SK-N-SH (cell line): Measurements from ENCODE around the gene ARHGDIA. TPM values are rescaled to one million over a fixed set of nuclear protein-coding genes. Genes with fewer than 3 reads are reported as not detected.

Source experiments
- CTCF ChIA-PET: fragments of 300-600, 350-600 bp; formaldehyde crosslinking; extraction: SDS; loops from one replicate; lab custom pipeline; 2021; lab: Yijun Ruan, JAX
- POLR2A ChIA-PET: fragments of 350-600 bp; sonication (Branson Sonifier 250); formaldehyde crosslinking; extraction: SDS; loops from one replicate; lab custom pipeline; 2020; ENCODE audit warnings: antibody characterized with exemption, inconsistent platforms; lab: Yijun Ruan, JAX
- DNase-seq: peaks from one replicate; pipeline ENCODE4 v3.0.0; 2012
- H2AFZ ChIP-seq: fragments of 200-600 bp; sonication (generic); 2 replicates; pipeline ENCODE4 v1.8.1; 2016; ENCODE audit warnings: antibody characterized with exemption, mild to moderate bottlenecking, low read depth
- H3F3A ChIP-seq: fragments of 200-600 bp; sonication (generic); replicated peaks from 2 replicates; pipeline ENCODE3; 2016; ENCODE audit warnings: antibody characterized with exemption, mild to moderate bottlenecking; ENCODE audit not compliant: insufficient read depth
- H3K27ac ChIP-seq, 2 experiments: fragments of 200-500 bp in 1 of 2; fragments of 200-600 bp in 1 of 2; sonication (Bioruptor generic) in 1 of 2; sonication (generic), shearing (Covaris generic) in 1 of 2; 2 replicates each; pipeline versions ENCODE4 v1.5.1 to v1.6.1; 2014 to 2016; ENCODE audit warnings: low read depth in 2 of 2, inconsistent platforms in 1 of 2, low read length in 1 of 2, mild to moderate bottlenecking in 1 of 2, mixed read lengths in 1 of 2
- H3K27me3 ChIP-seq: fragments of 200-600 bp; sonication (generic), shearing (Covaris generic); 2 replicates; pipeline ENCODE4 v1.6.1; 2016; ENCODE audit warnings: mixed run types; ENCODE audit not compliant: insufficient read depth
- H3K36me3 ChIP-seq, 2 experiments: fragments of 200-500 bp in 1 of 2; fragments of 200-600 bp in 1 of 2; sonication (Bioruptor generic) in 1 of 2; sonication (generic) in 1 of 2; replicated peaks in 1 of 2; 2 replicates each; pipeline versions ENCODE3 to v1.5.1; 2014 to 2016; ENCODE audit warnings: low read length in 1 of 2, mild to moderate bottlenecking in 1 of 2; ENCODE audit not compliant: insufficient read depth in 2 of 2, control insufficient read depth in 1 of 2
- H3K4me1 ChIP-seq, 2 experiments: fragments of 200-500 bp in 1 of 2; fragments of 200-600 bp in 1 of 2; sonication (Bioruptor generic) in 1 of 2; sonication (generic), shearing (Covaris generic) in 1 of 2; 2 replicates each; pipeline versions ENCODE4 v1.5.1 to v1.6.1; 2014 to 2016; ENCODE audit warnings: low read depth in 1 of 2, low read length in 1 of 2, mixed run types in 1 of 2; ENCODE audit not compliant: insufficient read depth in 2 of 2, control insufficient read depth in 1 of 2
- H3K4me2 ChIP-seq: fragments of 200-600 bp; sonication (generic), shearing (Covaris generic); 2 replicates; pipeline ENCODE4 v1.6.1; 2017; ENCODE audit warnings: mixed run types
- H3K4me3 ChIP-seq, 2 experiments: fragments of 200-500 bp in 1 of 2; fragments of 200-600 bp in 1 of 2; sonication (Bioruptor generic) in 1 of 2; sonication (generic), shearing (Covaris generic) in 1 of 2; 2 replicates each; pipeline versions ENCODE4 v1.5.1 to v1.8.1; 2014 to 2016; ENCODE audit warnings: low read depth in 2 of 2, inconsistent platforms in 1 of 2, low read length in 1 of 2, mild to moderate bottlenecking in 1 of 2, mixed read lengths in 1 of 2, moderate library complexity in 1 of 2
- H3K79me2 ChIP-seq: fragments of 200-600 bp; sonication (generic); 2 replicates; pipeline ENCODE4 v1.8.1; 2017; ENCODE audit warnings: mild to moderate bottlenecking; ENCODE audit not compliant: insufficient read depth
- H3K9ac ChIP-seq: fragments of 200-600 bp; sonication (generic); 2 replicates; pipeline ENCODE4 v1.6.1; 2017; ENCODE audit warnings: mixed run types
- H3K9me2 ChIP-seq: fragments of 200-600 bp; sonication (generic); 2 replicates; pipeline ENCODE4 v1.6.1; 2017; ENCODE audit warnings: mixed run types
- H3K9me3 ChIP-seq: fragments of 200-600 bp; sonication (generic); 2 replicates; pipeline ENCODE4 v1.6.1; 2017; ENCODE audit warnings: mixed run types, mild to moderate bottlenecking, moderate library complexity
- H4K20me1 ChIP-seq: fragments of 200-600 bp; sonication (generic); 2 replicates; pipeline ENCODE4 v1.6.1; 2017; ENCODE audit warnings: mild to moderate bottlenecking, mixed run types; ENCODE audit not compliant: insufficient read depth
- CHD2 ChIP-seq: fragments of 150-350 bp; IDR thresholded peaks from 2 replicates; pipeline ENCODE4 v1.6.1; 2018; ENCODE audit warnings: low read length; ENCODE audit not compliant: partially characterized antibody
- CTCF ChIP-seq: fragments of 200-600 bp; sonication (generic); IDR thresholded peaks from 2 replicates; pipeline ENCODE4 v1.6.1; 2017; ENCODE audit warnings: antibody characterized with exemption, mild to moderate bottlenecking, moderate library complexity
- ELF1 ChIP-seq: IDR thresholded peaks from 2 replicates; pipeline ENCODE4 v1.4.0; 2012
- JUND ChIP-seq: IDR thresholded peaks from 2 replicates; pipeline ENCODE4 v1.4.0; 2012
- MEF2A ChIP-seq: IDR thresholded peaks from 2 replicates; pipeline ENCODE4 v1.4.0; 2012; ENCODE audit warnings: low read depth, borderline replicate concordance
- MXI1 ChIP-seq: IDR thresholded peaks from 2 replicates; pipeline ENCODE4 v1.6.1; 2012; ENCODE audit warnings: mild to moderate bottlenecking, low read depth, low read length, improper control_type of control experiment
- NFIC ChIP-seq: IDR thresholded peaks from 2 replicates; pipeline ENCODE4 v1.4.0; 2012; ENCODE audit warnings: borderline replicate concordance
- NRF1 ChIP-seq: IDR thresholded peaks from 2 replicates; pipeline ENCODE4 v1.6.1; 2012; ENCODE audit warnings: low read depth, mild to moderate bottlenecking, low read length
- POLR2AphosphoS5 ChIP-seq: IDR thresholded peaks from 2 replicates; pipeline ENCODE4 v1.6.1; 2012; ENCODE audit warnings: low read depth, low read length
- RAD21 ChIP-seq: IDR thresholded peaks from 2 replicates; pipeline ENCODE4 v1.6.1; 2012; ENCODE audit warnings: mild to moderate bottlenecking, low read length
- RCOR1 ChIP-seq: fragments of 150-350 bp; IDR thresholded peaks from 2 replicates; pipeline ENCODE4 v1.6.1; 2017; ENCODE audit warnings: antibody characterized with exemption, low read length
- RFX5 ChIP-seq: IDR thresholded peaks from 2 replicates; pipeline ENCODE4 v1.6.1; 2012; ENCODE audit warnings: mild to moderate bottlenecking, improper control_type of control experiment, low read length
- RXRA ChIP-seq: IDR thresholded peaks from 2 replicates; pipeline ENCODE4 v1.4.0; 2012; ENCODE audit warnings: low read depth, mild to moderate bottlenecking, borderline replicate concordance
- SIN3A ChIP-seq: IDR thresholded peaks from 2 replicates; pipeline ENCODE4 v1.6.1; 2012; ENCODE audit warnings: low read depth, mild to moderate bottlenecking, low read length, moderate library complexity, borderline replicate concordance
- TAF1 ChIP-seq: IDR thresholded peaks from 2 replicates; pipeline ENCODE4 v1.6.1; 2012; ENCODE audit warnings: low read depth, mild to moderate bottlenecking, low read length, moderate library complexity, borderline replicate concordance
- TCF12 ChIP-seq: IDR thresholded peaks from 2 replicates; pipeline ENCODE4 v1.4.0; 2012
- TEAD4 ChIP-seq: IDR thresholded peaks from 2 replicates; pipeline ENCODE4 v1.4.0; 2012; ENCODE audit warnings: mild to moderate bottlenecking, borderline replicate concordance; ENCODE audit not compliant: insufficient read depth
- USF2 ChIP-seq: fragments of 150-350 bp; IDR thresholded peaks from 2 replicates; pipeline ENCODE4 v1.6.1; 2017; ENCODE audit warnings: antibody characterized with exemption, low read length, low read depth, borderline replicate concordance
- ZBTB33 ChIP-seq: IDR thresholded peaks from 2 replicates; pipeline ENCODE4 v1.4.0; 2012; ENCODE audit warnings: low read depth, borderline replicate concordance
- WGBS: methylation state at CpG from one replicate; pipeline ENCODE4 v1.1.6; 2017; ENCODE audit warnings: low lambda C conversion rate; 5-methylcytosine and 5-hydroxymethylcytosine counted together
- polyA plus RNA-seq, 3 experiments: library from polyadenylated mRNA; depleted of rRNA; stranded (reverse); fragments of >200 nt; gene quantifications; 2 replicates each; pipeline ENCODE4 v1.2.3, GENCODE V29; 2012

ARHGDIA gene
- polyA plus RNA-seq, 1 of the 3 experiments (the other 2 are of a cell fraction): 385 TPM

- Histone ChIP-seq H3F3A (peaks cover 59% of the 10 kb centered on the region), H3K4me3 (no peak overlapping the region), H3K36me3 (peaks cover 15 to 38% of the 10 kb centered on the region in 2 experiments), H3K79me2 (peaks cover 15% of the 10 kb centered on the region), H3K27me3 (no peaks in the 10 kb centered on the region), H3K9me3 (no peaks in the 10 kb centered on the region), H3K9ac (no peak overlapping the region), H2AFZ (no peak overlapping the region), H3K27ac (no peak overlapping the region), H3K4me2 (no peak overlapping the region), H3K9me2 (no peaks in the 10 kb centered on the region), H3K4me1 (no peaks in the 10 kb centered on the region; a peak in 1 of 4 replicates), H4K20me1 (no peaks in the 10 kb centered on the region)
- ChIA-PET CTCF (interaction anchor here (1.1 to 1.4 kb wide), 2 partner anchors 16 to 71 kb away, joined by 4 read pairs; no protein-coding TSS in a partner anchor), POLR2A (no interaction called here)
- TF ChIP-seq ZBTB33 (no peak), CTCF (no peak), MXI1 (no peak)
- no peak for DNase-seq
- WGBS: 95% methylated on average over 5 of the region's 5 CpGs
These were observed 6.4 kb upstream of the ARHGDIA start for GRCh38 chr17:81877569-81877968.

DNA sequence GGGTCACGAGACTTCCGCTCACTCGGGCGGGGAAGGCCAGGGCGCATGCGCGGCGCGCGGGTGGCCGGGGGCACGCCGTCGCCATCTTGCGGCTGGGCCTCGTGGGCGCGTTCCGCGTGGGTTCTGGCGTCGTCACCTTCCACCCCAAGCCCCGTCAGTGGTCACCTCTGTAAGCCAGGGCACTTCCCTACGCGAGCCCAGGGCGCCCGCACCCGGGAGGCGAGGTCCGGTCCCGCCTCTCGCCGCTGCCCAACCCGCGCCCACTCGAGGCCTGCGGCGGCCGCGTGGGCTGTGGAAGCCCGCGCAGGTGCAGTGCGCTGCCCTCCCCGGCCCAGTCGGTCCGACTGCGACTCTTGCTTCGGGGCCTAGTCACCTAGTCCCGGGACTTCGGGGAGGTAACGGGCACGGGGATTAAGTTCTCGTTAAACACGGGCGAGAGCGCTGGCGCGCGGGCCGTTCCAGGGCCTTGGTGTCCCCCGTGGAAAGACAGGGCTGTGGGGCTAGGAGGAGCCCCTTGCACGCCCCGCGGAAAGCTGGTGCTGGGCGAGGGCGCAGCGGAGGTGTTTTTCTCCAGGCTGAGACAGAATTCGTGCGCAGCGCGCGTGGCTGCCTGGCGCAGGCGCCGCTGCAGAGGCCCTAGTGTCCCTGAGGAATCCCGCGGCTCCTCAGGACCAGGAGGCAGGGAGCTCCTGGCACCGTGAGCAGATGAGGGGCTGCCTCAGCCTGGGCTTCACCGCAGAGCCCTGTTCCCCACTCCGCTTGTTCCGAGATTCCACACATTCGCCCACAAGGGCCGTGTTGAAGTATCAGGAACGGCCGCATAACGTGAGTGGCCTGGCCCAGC lies 472 bp upstream of the ARHGDIA start:
- Histone ChIP-seq H2AFZ (peak overlapping the region; percentile 69), H3K9ac (peak overlapping the region; percentile 99), H3K27me3 (no peaks in the 10 kb centered on the region), H3K4me2 (peak overlapping the region; percentile 100), H3K9me2 (no peaks in the 10 kb centered on the region), H3K4me1 (peaks cover 24 to 40% of the 10 kb centered on the region in 2 experiments; a peak in 3 of 4 replicates), H3F3A (peaks cover 70% of the 10 kb centered on the region), H3K36me3 (peaks cover 15 to 22% of the 10 kb centered on the region in 2 experiments), H4K20me1 (peaks cover 34% of the 10 kb centered on the region), H3K79me2 (peaks cover 51% of the 10 kb centered on the region), H3K27ac (peak overlapping the region; percentile 95), H3K9me3 (no peaks in the 10 kb centered on the region), H3K4me3 (peak overlapping the region; percentile 82 to 83)
- ChIA-PET POLR2A (interaction anchor here (0.5 to 2.4 kb wide), 11 partner anchors 10 to 344 kb away, joined by 3 to 16 read pairs (median 5); partner anchors contain the start of genes ARL16, HGS, MAFG and MCRIP1), CTCF (interaction anchor here (1.0 to 6.9 kb wide), 11 partner anchors 10 to 150 kb away, joined by 3 to 54 read pairs (median 22); partner anchors contain the start of genes ALYREF, ANAPC11, CENPX and LRRC45)
- peak; percentile 100 for DNase-seq
- 6% methylated on average over 28 of the region's 86 CpGs for WGBS
- TF ChIP-seq SIN3A (peak; percentile 86; the same call in 1 of the 2 replicates), USF2 (no peak; the same call in 1 of the 2 replicates), ELF1 (peak; percentile 95; the same call in 1 of the 2 replicates), RAD21 (no peak), RFX5 (no peak), TEAD4 (peak; percentile 54; the same call in 1 of the 2 replicates), JUND (no peak), TAF1 (peak; percentile 90), RCOR1 (no peak), POLR2AphosphoS5 (peak; percentile 55), NFIC (no peak), MEF2A (no peak), CHD2 (peak; percentile 51), RXRA (no peak), TCF12 (no peak; the same call in 1 of the 2 replicates), NRF1 (peak; percentile 92), CTCF (peak; percentile 37; the same call in 1 of the 2 replicates)
